ACHN (cell line): ENCODE measurements around the gene TSC22D3.
A peak's percentile ranks its signal among the peaks of the same experiment; 100 is the strongest.
"Not testable (repeated sequence)": the region's sequence is repeated elsewhere in the genome, so short reads cannot be mapped to it uniquely, and the experiment has no call there.

Experiments
- DNase-seq: peaks from one replicate; pipeline ENCODE4 v3.0.0-alpha.2; 2015
- in situ Hi-C: cut with HindIII; loops from 2 replicates; pipeline ENCODE4 v1.10.0; 2017; ENCODE audit warnings: low sequenced_read_pairs, low pct_ligation_motif_present, low pct_unique_long_range_greater_than_20kb

TSC22D3 gene

GRCh38 chrX:107675823-107676555 lies 99.6 kb downstream of the TSC22D3 start:
- DNase-seq = no peak

DNA sequence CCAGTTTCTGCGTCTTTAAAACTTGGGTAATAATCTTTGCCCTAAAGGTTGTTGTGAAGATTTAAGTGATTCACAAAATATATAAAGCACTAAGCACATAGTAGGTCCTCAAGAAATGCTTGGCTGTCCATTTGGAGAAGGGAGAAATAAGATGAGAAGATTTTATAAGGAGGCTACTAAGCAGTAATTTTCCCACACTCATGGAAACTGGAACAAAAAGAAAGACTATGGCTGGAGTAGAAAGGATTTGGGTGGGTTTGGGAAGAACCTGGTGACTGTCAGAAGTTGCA lies 100.3 kb downstream of the TSC22D3 start:
- in situ Hi-C loops = no loop called here
- DNase-seq = no peak

More at GRCh38 chrX:107675823-107676555, 99.6 kb downstream of the TSC22D3 start:
- in situ Hi-C loops = no loop called here

- in situ Hi-C loops = no loop called here
- no peak for DNase-seq
Observed at GRCh38 chrX:107674480-107675364, 100.9 kb downstream of the TSC22D3 start.

DNA sequence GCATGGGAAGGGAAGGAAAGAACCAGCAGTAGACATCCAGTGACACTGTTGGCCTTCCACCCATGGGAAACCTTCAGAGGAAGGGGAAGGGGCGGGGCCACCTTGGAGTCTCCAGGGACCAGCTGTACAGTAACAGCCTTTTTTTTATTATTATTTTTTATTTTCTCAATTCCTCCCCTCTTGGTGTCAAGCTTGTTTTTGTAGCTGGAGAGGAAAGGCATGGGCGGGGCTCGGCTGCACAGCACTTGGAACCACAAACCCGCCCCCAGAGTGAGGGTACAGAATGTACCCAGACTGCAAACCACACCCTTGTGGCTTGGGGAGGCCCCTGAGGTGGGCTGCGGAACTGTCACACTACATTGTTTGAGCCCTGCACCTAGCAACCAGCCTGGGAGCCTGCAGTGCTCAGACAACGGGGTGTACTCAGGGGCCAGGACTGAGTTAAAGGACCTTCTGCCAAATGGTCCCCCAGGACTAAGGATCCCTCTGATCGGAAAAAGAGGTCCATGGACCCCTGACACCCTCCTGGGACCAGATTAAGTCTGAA lies 101.6 kb downstream of the TSC22D3 start:
- no peak for DNase-seq
- in situ Hi-C loops = no loop called here

GRCh38 chrX:107673431-107673830 lies 102.2 kb downstream of the TSC22D3 start:
- in situ Hi-C loops = no loop called here
- DNase-seq = no peak

DNA sequence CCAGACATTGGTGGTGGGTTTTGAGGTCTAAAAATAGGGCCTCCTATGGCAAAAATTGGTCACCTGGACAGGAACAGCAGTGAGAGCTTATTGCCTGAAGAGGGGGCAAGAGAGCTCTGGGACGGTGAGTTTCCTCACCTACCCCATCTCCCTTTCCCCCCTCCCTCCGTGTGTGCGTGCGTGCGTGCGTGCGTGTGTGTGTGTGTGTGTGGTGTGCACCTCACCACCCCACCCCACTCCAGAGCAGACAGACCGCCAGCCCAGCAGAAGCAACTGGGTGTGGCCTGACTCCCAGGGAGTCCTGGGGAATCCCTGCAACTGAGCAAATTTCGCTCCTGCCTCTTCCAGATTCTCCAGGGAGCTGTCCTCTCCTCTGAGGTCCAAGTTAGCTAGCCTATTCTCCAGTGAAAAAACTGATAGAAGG lies 102.6 kb downstream of the TSC22D3 start:
- in situ Hi-C loops = no loop called here
- peak; percentile 52 for DNase-seq

- in situ Hi-C loops = not testable (repeated sequence)
Observed at GRCh38 chrX:107671256-107671655, 104.3 kb downstream of the TSC22D3 start.

DNA sequence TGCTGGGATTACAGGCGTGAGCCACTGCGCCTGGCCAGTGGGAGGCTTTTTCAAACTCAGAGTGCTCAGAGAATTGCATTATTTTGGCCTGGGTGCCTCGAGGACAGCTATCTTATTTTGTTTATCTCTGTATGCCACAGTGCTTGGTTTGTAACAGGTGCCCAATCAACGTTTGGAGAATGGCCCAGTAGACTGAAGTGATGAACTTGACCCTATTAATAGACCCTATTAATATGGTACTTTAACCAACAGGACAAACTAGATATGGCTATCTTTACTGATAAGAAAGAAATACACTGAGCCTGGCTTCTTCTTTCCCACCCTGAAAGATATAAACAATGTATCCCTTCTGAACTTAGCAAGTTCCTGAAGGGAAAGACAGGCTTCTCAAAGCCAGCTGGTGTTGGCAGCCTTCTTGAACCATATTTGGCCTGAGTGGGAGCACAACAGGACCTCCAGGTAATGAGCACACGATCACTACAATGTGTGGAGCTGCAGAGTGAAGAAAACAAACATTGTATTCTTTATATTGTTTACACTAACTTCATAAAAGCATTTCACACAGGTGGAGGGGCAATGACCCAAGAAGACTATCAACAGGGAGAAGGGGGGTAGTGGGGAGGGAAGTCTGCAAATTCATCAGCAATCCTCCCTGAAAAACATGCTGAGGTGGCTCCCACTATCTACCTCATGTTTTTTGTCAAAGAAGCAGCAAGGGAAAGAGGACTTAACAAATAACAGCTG lies 105.5 kb downstream of the TSC22D3 start:
- in situ Hi-C loops = no loop called here
- no peak for DNase-seq

More at GRCh38 chrX:107671256-107671655, 104.3 kb downstream of the TSC22D3 start:
- not testable (repeated sequence) for DNase-seq

DNA sequence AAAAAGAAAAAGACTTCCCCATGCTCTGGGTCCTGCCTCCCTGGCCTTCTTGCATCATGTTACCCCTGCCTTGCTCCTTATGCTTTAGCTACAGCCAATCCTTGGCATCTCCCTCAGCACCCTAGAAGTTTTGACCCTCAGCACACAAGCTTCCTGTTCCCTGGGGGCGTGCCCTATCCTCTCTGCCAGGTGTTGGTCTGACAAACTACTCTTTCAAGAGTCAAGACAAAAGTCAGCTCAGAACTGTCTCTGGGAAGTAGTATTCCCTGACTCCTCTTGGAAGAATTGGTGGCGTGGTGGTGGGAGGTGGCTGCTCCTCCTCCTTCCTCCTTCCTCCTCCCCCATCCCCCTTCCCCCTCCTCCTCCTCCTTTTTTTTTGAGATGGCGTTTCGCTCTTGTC lies 106.3 kb downstream of the TSC22D3 start:
- in situ Hi-C loops = no loop called here
- DNase-seq = no peak

- DNase-seq, in situ Hi-C loops: not testable (repeated sequence)
Observed at GRCh38 chrX:107668710-107669109, 106.9 kb downstream of the TSC22D3 start.

GRCh38 chrX:107667426-107667825 lies 108.2 kb downstream of the TSC22D3 start:
- no peak for DNase-seq
- in situ Hi-C loops = no loop called here

GRCh38 chrX:107666931-107667330 lies 108.7 kb downstream of the TSC22D3 start:
- in situ Hi-C loops = no loop called here
- no peak for DNase-seq
